Measurements from ENCODE around the gene CACNA1G.

DNA sequence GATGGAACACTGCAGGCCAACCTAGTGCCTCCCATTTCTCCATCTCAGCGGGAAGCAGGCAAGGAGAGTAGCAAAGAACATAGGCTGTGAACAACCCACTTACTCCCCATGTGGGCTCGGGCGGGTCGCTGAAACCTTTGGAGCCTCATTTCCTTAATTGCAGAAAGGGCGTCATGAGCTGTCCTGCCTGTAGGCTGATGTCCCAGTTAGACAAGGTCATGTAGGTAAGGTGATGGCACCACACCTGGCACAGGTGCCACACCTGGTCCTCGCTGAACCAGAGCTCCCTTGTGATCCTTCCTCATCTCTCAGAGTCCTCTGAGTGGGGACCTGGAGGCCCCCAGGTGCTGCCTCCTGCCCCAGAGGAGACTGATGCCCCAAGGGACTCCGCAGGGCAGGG is 97.1 kb downstream of the CACNA1G start:
- TF ChIP-seq, protein P1, sequence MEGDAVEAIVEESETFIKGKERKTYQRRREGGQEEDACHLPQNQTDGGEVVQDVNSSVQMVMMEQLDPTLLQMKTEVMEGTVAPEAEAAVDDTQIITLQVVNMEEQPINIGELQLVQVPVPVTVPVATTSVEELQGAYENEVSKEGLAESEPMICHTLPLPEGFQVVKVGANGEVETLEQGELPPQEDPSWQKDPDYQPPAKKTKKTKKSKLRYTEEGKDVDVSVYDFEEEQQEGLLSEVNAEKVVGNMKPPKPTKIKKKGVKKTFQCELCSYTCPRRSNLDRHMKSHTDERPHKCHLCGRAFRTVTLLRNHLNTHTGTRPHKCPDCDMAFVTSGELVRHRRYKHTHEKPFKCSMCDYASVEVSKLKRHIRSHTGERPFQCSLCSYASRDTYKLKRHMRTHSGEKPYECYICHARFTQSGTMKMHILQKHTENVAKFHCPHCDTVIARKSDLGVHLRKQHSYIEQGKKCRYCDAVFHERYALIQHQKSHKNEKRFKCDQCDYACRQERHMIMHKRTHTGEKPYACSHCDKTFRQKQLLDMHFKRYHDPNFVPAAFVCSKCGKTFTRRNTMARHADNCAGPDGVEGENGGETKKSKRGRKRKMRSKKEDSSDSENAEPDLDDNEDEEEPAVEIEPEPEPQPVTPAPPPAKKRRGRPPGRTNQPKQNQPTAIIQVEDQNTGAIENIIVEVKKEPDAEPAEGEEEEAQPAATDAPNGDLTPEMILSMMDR (IDR thresholded peaks at IDR 0.05; ENCODE audit: insufficient read depth, low read depth, low read length): no peak
- no peak for TF ChIP-seq EZH2 (IDR thresholded peaks at IDR 0.05; ENCODE audit: insufficient read depth, low read length)
